ENCODE measurements around the gene ANKRD11.

ANKRD11 gene

DNA sequence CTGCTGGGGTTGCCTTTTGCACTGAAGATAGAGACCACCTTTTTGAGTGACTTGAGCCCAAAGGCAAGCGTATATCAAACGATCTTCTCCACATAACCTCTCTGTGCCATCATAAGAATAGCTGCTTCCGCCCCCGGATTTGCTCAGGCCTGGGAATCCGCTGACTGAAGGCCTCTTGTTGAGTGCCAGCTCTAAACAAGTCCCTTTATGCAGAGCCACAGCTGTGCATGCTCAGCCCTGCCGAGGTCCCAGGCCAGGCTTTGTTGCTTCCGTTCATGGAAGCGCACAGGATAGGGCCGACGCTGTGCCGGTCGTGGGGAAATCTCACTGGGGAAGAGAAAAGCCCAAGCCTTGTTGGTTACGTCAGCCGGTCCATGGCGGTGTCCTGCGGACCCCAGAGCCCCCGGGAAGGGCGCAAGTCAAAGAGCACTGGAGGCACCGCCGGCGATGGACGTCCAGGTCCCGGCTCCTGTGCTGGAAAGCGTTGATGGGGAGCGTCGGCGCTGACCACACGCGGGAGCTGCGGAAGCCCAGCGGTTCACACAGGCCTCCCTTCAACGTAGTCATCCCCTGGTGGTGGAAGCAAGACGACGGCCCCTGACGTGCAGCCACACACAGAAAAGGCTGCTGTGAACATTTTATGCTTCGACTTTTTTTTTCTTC lies 46.7 kb upstream of the ANKRD11 start:
- Histone ChIP-seq H3K79me2 (ENCODE audit: insufficient read depth, low read length) (no peaks in the 10 kb centered on the region), H3F3A (ENCODE audit: low read depth) (no peaks in the 10 kb centered on the region), H4K20me1 (ENCODE audit: insufficient read depth, low read length, poor library complexity, severe bottlenecking) (no peaks in the 10 kb centered on the region), H3K4me1 (ENCODE audit: insufficient read depth, low read length, poor library complexity, severe bottlenecking) (no peaks in the 10 kb centered on the region), H3K36me3 (ENCODE audit: insufficient read depth, low read length) (no peaks in the 10 kb centered on the region), H3K9me2 (replicated peaks; ENCODE audit: low read depth, low read length) (no peaks in the 10 kb centered on the region), H3K4me3 (ENCODE audit: low read length, poor library complexity, severe bottlenecking) (no peak overlapping the region), H3K9me3 (ENCODE audit: insufficient read depth, low read depth, low read length) (no peaks in the 10 kb centered on the region), H2AFZ (ENCODE audit: low read length) (no peak overlapping the region), H3K9ac (ENCODE audit: low read depth, low read length, poor library complexity, severe bottlenecking) (no peak overlapping the region), H3K27me3 (ENCODE audit: insufficient read depth, low read length, poor library complexity, severe bottlenecking) (no peaks in the 10 kb centered on the region), H3K4me2 (ENCODE audit: low read depth, low read length, poor library complexity, severe bottlenecking) (no peak overlapping the region)
- no peak for TF ChIP-seq EZH2phosphoT487 (IDR thresholded peaks at IDR 0.05; ENCODE audit: borderline replicate concordance)
- TF ChIP-seq, protein P1, sequence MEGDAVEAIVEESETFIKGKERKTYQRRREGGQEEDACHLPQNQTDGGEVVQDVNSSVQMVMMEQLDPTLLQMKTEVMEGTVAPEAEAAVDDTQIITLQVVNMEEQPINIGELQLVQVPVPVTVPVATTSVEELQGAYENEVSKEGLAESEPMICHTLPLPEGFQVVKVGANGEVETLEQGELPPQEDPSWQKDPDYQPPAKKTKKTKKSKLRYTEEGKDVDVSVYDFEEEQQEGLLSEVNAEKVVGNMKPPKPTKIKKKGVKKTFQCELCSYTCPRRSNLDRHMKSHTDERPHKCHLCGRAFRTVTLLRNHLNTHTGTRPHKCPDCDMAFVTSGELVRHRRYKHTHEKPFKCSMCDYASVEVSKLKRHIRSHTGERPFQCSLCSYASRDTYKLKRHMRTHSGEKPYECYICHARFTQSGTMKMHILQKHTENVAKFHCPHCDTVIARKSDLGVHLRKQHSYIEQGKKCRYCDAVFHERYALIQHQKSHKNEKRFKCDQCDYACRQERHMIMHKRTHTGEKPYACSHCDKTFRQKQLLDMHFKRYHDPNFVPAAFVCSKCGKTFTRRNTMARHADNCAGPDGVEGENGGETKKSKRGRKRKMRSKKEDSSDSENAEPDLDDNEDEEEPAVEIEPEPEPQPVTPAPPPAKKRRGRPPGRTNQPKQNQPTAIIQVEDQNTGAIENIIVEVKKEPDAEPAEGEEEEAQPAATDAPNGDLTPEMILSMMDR (conservative IDR thresholded peaks at IDR 0.05; ENCODE audit: low read length), result no peak

DNA sequence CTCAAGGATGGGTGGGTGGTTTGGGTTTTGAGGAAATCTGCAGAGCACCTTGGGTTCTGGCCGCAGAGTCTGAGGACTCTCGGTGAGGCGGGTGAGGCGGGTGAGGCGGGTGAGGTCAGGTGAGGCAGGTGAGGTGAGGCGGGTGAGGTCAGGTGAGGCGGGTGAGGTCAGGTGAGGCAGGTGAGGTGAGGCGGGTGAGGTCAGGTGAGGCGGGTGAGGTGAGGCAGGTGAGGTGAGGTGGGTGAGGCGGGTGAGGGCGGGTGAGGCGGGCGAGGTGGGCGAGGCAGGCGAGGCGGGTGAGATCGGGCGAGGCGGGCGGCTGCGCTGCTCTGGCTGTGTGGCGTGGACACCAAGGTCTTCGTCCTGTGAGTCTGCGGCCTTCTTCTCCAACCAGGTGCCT lies 46.0 kb upstream of the ANKRD11 start:
- H3F3A ChIP-seq (ENCODE audit: low read depth), result no peaks in the 10 kb centered on the region
- no peak overlapping the region for H3K4me3 ChIP-seq (ENCODE audit: low read length, poor library complexity, severe bottlenecking)
- TF ChIP-seq, protein P1 (conservative IDR thresholded peaks at IDR 0.05; ENCODE audit: low read length), result no peak
- TF ChIP-seq EZH2phosphoT487 (IDR thresholded peaks at IDR 0.05; ENCODE audit: borderline replicate concordance), result no peak
- no peaks in the 10 kb centered on the region for H3K9me2 ChIP-seq (replicated peaks; ENCODE audit: low read depth, low read length)
- no peak overlapping the region for H3K4me2 ChIP-seq (ENCODE audit: low read depth, low read length, poor library complexity, severe bottlenecking)
- no peaks in the 10 kb centered on the region for H3K79me2 ChIP-seq (ENCODE audit: insufficient read depth, low read length)
- no peaks in the 10 kb centered on the region for H3K4me1 ChIP-seq (ENCODE audit: insufficient read depth, low read length, poor library complexity, severe bottlenecking)
- H3K9me3 ChIP-seq (ENCODE audit: insufficient read depth, low read depth, low read length), result no peaks in the 10 kb centered on the region
- no peak overlapping the region for H3K9ac ChIP-seq (ENCODE audit: low read depth, low read length, poor library complexity, severe bottlenecking)
- no peak overlapping the region for H2AFZ ChIP-seq (ENCODE audit: low read length)
- H3K36me3 ChIP-seq (ENCODE audit: insufficient read depth, low read length), result no peaks in the 10 kb centered on the region
- no peaks in the 10 kb centered on the region for H3K27me3 ChIP-seq (ENCODE audit: insufficient read depth, low read length, poor library complexity, severe bottlenecking)
- no peaks in the 10 kb centered on the region for H4K20me1 ChIP-seq (ENCODE audit: insufficient read depth, low read length, poor library complexity, severe bottlenecking)

DNA sequence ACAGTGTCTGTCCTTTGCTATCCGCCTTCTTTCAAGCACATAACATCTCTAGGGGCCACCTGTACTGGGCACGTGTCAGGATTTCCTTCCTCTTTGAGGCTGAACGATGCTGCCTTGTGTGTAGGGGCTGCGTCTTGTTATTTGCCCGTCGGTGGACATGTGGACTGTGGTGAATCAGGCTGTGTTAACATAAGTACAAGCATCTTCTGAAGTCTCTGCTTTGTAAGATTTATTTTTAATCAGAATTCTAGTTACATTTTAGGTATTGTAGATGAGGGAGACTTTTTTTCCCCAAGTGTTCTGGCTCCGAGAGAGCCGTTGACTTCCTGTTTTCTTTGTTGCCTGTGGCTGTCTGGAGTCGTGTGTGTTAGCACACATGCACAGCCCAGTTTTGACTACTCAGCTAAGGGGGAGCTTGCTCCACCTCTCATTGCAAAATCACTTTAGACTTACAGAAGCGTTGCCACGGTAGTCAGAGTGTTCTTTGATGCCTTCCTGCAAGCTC lies 43.9 kb upstream of the ANKRD11 start:
- TF ChIP-seq, protein P1 (conservative IDR thresholded peaks at IDR 0.05; ENCODE audit: low read length), result no peak
- no peak for TF ChIP-seq EZH2phosphoT487 (IDR thresholded peaks at IDR 0.05; ENCODE audit: borderline replicate concordance)
- no peak overlapping the region for H3K4me2 ChIP-seq (ENCODE audit: low read depth, low read length, poor library complexity, severe bottlenecking)

More for the DNA sequence above, 43.9 kb upstream of the ANKRD11 start:
- no peaks in the 10 kb centered on the region for H4K20me1 ChIP-seq (ENCODE audit: insufficient read depth, low read length, poor library complexity, severe bottlenecking)
- H3K27me3 ChIP-seq (ENCODE audit: insufficient read depth, low read length, poor library complexity, severe bottlenecking), result no peaks in the 10 kb centered on the region
- no peaks in the 10 kb centered on the region for H3K9me3 ChIP-seq (ENCODE audit: insufficient read depth, low read depth, low read length)
- no peaks in the 10 kb centered on the region for H3K4me1 ChIP-seq (ENCODE audit: insufficient read depth, low read length, poor library complexity, severe bottlenecking)
- H3K36me3 ChIP-seq (ENCODE audit: insufficient read depth, low read length), result no peaks in the 10 kb centered on the region; the same call in 1 of the 2 replicates
- H3K4me3 ChIP-seq (ENCODE audit: low read length, poor library complexity, severe bottlenecking), result no peak overlapping the region
- H3F3A ChIP-seq (ENCODE audit: low read depth), result no peaks in the 10 kb centered on the region
- H3K9me2 ChIP-seq (replicated peaks; ENCODE audit: low read depth, low read length), result no peaks in the 10 kb centered on the region
- no peak overlapping the region for H3K9ac ChIP-seq (ENCODE audit: low read depth, low read length, poor library complexity, severe bottlenecking)
- H3K79me2 ChIP-seq (ENCODE audit: insufficient read depth, low read length), result no peaks in the 10 kb centered on the region
- no peak overlapping the region for H2AFZ ChIP-seq (ENCODE audit: low read length)

Measured in Loucy (cell line).